A673 (cell line): ENCODE results near the gene PTPMT1.

Source experiments
- CTCF ChIP-seq: fragments of 300-800, 200-600 bp; sonication (generic); conservative IDR thresholded peaks from 2 replicates; pipeline ENCODE4 v1.5.1; 2017; ENCODE audit warnings: low read depth, mild to moderate bottlenecking, antibody characterized with exemption, low read length, moderate library complexity, mixed read lengths
- EZH2 ChIP-seq: fragments of 200-600 bp; sonication (generic); IDR thresholded peaks from 2 replicates; pipeline ENCODE4 v1.6.1; 2017; ENCODE audit warnings: borderline replicate concordance, low read depth, mild to moderate bottlenecking, mixed read lengths, antibody characterized with exemption, low read length; ENCODE audit not compliant: poor library complexity, severe bottlenecking

GRCh38 chr11:47616726-47617416 is 51.5 kb downstream of the PTPMT1 start:
- TF ChIP-seq CTCF (peak; percentile 93), EZH2 (no peak)
